HG02678 (cell line): ENCODE data around the gene CHPT1.

Experiments
- ATAC-seq: cut with Tn5 transposase; IDR thresholded peaks from one replicate; pipeline ENCODE4 v1.9.1; 2021; ENCODE audit warnings: mild to moderate bottlenecking, moderate library complexity; ENCODE audit not compliant: unreplicated experiment

CHPT1 gene

DNA sequence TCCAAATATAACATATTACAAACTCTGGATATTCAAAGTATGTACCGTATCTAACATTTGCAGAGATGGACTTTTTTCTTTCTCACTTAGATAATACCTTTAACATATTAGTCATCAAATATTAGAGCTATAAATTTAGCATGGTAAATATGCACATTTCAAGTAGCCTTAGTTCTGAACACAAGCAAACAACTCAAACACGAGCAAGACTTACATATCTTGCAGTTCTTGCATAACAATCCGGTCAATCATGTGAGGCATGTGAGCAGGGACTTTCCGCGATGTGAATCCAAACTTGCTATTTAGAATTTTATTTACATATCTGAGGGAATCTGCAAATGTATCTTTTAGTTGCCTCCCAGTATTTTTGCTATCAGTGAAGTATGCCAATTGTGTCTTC is 63.9 kb downstream of the CHPT1 start:
- no peak for ATAC-seq

DNA sequence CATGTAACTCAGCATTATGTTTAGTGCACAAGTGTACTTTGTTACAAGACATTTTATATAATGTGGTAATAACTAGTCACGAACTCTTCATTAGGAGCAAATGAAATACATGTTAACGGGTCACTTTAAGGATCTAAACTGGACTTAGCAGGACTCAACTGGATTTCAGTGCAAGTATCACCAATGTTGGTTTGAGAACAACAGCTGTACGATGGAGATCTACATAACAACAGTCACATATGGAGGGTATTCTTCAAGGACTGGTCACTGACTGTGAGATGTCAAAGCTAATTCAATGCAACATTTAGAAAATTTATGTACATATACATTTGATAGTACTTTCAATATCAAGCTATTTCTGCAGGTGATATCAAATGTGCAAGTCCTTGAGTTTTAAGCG is 64.3 kb downstream of the CHPT1 start:
- no peak for ATAC-seq

DNA sequence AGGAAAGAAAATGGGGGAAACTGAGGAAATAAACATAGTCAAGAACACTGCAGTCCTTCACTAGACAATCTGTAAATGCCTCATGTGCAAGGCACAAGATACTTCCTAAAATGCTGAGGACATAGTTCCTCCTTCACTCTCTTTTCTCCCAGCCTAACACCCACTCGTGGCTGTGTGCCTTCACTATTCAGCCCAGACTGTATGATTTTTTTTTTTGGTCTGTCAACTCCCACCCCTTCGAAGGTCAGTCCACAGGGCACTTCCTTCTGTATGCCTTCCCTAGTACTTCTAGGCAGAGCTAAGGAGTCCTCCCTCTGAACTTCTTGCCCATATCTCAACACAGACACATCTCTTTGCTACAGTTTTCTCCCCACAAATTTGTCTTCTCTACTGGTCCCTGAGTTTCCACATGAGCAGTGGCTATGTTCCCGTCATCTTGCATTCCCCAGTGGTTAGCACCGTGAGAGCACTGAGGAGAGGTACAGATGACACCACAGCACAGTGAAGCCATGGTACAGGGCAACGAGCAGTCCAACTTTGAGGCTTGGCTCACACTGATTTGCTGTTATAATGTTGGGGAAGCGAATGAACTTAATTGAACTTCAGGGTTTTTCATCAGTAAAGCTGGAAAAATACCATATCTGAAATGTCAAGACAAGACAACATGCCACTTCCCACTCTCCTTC is 65.9 kb downstream of the CHPT1 start:
- ATAC-seq, result no peak

DNA sequence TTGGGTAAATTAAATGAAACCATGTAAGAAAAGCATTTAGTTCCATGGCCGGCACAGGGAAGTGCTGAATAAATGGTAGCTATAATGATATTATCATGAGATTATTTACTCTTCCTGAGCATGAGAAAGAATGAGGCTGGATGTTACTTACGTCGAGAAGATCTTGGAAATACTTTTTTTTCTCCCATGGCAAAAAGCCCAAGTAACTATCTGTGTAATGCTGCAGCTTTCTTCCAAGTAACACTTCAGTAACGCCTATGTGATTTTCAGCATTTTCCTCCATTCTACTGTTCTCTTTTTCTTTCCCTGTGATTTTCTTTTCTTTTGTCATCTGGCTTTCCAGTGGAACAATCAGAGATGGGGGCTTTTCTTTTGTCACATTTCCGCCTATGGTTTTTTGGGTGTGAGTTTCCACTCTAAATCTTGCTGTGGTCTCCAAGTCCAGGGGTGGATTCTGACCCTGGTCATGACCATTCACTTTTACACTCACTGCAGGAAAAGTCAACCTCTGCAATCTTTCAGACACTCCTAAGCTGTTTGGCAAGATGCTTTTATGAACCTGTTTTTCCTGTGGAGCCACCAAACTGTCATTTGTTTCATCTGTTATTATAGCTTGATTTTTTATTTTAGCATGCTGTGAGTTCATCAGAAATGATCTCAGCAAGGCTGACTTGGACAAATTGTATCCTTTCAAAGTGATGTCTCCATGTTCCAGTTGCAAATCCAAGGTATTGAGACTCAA is 66.8 kb downstream of the CHPT1 start:
- no peak for ATAC-seq

DNA sequence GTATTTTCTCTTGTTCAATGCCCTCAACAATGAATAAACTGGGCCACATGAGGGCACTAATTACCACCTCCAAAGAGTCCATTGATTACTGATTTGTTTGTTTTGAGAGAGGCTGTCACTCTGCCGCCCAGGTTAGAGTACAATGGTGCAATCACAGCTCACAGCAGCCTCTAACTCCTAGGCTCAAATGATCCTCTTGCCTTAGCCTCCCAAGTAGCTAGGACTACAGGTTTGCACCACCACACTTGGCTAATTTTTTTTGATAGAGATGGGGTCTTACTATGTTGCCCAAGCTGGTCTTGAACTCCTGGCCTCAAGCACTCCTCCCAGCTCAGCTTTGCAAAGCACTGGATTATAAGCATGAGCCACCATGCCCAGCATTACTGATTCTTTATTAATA is 70.1 kb downstream of the CHPT1 start:
- ATAC-seq, result no peak

DNA sequence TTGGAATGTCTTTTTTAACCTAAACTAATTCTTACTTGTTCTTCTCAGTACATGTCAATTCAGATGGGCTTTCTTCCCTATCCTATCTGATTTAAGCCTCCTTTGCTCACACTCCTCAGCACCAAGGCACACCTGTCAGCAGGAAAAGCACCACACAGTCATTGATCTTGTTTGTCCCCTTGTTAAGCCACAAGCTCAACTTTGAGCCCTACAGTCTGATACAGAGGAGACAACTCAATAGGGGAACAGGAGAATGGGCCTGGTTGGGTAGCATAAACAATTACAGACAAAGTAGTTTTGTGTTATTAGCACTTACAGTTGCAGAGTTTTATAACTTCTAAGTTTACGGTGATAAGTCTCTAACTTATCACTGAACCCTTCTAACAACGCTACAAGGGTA is 71.3 kb downstream of the CHPT1 start:
- ATAC-seq, result no peak

DNA sequence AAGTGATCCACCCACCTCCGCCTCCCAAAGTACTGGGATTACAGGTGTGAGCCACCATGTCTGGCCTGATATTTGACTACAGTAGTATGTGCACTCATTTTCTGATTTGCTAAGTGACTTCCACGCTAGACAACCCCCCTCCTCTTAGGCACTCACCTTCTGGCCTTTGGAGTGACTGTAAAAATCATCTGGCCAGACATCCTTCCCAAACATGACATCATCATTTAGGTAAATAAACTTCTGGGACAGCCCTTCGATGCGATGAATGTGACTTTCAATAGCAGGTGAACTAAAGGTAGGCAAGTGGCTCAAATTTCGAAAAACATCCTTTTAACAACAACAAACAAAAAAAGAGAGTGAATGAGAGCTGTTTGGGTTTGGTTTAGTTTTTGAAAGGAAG is 72.4 kb downstream of the CHPT1 start:
- no peak for ATAC-seq

DNA sequence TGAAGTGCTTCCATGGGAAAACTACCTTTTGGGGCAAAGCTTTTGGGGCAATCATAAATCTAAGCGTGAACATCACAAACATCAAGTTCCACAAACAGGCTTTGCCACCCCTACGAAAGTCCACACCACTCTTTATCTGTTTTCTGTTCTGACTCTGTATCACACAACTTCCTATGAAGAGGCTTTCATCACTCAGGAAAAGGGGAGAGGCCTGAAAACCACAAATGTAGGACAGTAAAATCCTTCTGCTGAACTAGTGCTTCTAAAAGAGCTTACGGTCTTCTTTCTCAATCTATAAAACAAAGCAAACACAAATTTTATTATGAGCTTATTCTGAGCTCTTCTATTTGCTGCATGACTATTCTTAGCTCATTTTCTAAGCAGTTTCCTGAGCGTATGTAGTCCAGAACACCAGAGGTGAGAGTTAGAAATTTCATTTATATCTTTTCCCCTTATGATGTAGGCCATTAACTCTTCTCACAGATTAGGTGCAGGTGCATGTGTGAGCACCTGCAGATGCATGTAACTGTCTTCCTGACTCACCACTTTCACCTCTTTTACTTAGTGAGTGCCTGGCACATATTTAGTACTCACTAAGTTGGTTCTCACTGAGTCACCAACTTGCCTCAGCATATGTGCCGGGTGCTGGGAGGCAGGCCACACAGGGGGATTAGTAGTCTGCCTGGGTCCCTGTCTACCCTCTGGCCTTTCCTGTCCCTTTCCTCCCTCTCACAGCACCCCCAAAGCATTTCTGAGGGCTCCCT is 74.8 kb downstream of the CHPT1 start:
- ATAC-seq, result no peak

DNA sequence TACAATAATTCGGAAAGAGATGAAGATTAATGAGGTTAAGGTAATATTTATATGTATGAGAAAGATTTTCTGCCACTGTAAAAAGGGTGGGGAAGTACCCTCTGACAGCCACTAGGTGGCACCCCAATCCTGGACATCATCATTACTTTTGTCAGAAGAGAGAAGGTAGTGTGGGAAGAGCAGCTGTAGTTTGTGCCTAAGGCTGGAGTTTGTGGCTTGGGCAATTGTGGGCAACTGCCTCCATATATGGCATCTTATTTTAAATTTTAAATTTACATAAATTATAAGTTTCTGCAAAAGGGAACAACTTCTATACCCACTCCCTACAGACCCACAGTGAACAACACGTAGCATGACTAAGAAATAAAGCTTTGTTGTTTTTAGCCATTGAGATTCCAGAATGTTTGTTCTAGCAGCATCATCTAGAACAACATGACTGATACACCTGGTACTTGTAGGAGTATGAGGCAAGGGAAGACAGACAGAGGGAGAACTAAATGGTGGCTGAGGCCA is 76.3 kb downstream of the CHPT1 start:
- peak; percentile 86 for ATAC-seq

DNA sequence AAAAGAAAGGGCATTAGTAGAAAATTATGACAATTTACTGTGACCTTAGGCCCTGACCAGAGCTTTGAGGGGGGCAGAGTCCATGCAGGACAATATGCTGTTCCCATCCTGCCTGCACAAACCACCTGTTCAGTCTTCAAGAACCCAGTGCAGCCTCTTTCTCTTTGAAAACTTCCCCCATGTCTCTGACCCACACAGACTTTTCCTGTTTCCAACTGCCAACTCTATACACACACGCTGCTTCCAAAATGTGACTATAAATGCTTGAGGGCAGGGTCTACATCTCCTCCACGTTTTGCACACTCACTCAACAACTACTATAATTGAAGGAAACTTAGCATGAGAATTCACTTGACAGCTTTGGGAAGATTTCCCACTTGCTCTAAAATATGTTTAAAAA is 78.4 kb downstream of the CHPT1 start:
- ATAC-seq, result no peak

DNA sequence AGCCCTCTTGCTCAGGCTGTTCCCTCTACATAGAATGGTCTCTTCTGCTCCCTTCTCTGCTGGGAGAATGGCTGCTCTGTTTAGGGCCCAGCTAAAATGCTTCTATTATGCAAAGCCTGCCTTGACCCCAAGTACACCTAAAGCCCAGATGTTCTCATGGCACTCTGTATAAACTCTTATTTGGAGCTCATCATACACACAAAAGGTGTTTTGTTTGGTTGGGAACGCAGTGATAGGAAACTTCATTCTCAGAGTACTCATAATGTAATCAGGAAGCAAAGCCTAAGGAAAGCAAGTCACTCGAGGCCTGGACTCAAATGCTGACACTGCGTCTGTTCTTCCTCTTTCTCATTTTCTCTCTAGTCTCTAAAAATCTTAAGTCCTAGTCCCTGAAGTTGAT is 80.0 kb downstream of the CHPT1 start:
- no peak for ATAC-seq

DNA sequence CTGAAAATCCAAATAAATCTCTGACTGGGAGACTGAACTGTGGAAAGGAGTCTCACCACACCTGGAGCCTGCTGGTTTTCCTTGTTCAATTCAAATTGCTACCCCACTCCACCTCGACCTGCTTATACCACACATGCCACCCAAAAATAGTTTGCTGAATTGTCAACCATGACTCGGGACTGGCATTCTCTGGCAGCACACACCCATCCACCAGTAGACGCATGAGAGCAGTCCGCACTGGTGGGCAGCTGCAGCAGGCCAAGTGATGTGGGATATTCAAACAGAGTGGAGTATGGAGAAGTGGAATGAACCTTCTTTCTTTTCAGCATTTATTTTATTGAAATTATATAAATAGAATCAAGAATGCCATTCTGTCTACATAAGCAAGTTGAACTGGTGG is 80.5 kb downstream of the CHPT1 start:
- no peak for ATAC-seq
